Astrocyte of the spinal cord (primary cell): ENCODE data around the gene PEDS1.
A peak's percentile ranks its signal among the peaks of the same experiment; 100 is the strongest.

ENCODE experiments used
- DNase-seq: peaks from one replicate; pipeline ENCODE4 v3.0.0; 2011; ENCODE audit warnings: low read depth, low spot score
- H3K4me3 ChIP-seq: 2 replicates; pipeline ENCODE4 v1.5.1; 2011; ENCODE audit warnings: low read depth, mild to moderate bottlenecking, low read length, moderate library complexity
- in situ Hi-C: cut with HindIII; loops from 2 replicates; pipeline ENCODE4 v1.10.0; 2017; ENCODE audit warnings: low sequenced_read_pairs
- TF ChIP-seq, protein P1 (sequence below): IDR thresholded peaks from 2 replicates; pipeline ENCODE4 v1.5.1; 2012; ENCODE audit warnings: low read depth, mild to moderate bottlenecking, low read length, inconsistent platforms

Gene PEDS1

DNA sequence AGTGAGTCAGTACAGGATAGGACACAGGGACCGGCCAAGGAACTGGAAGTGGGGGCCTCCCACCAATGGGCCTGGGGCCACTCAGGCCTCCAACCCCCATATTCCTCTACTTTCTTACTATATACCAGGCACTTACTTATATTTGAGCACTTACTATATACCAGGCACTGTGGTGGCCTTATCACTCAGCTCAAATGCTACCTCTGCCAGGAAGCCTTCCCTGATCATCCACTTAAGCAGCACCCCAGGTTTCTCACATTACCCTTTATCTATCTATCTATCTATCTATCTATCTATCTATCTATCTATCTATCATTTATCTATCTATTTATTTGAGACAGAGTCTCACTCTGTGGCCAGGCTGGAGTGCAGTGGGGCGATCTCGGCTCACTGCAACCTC is 28.2 kb downstream of the PEDS1 start:
- TF ChIP-seq, protein P1, sequence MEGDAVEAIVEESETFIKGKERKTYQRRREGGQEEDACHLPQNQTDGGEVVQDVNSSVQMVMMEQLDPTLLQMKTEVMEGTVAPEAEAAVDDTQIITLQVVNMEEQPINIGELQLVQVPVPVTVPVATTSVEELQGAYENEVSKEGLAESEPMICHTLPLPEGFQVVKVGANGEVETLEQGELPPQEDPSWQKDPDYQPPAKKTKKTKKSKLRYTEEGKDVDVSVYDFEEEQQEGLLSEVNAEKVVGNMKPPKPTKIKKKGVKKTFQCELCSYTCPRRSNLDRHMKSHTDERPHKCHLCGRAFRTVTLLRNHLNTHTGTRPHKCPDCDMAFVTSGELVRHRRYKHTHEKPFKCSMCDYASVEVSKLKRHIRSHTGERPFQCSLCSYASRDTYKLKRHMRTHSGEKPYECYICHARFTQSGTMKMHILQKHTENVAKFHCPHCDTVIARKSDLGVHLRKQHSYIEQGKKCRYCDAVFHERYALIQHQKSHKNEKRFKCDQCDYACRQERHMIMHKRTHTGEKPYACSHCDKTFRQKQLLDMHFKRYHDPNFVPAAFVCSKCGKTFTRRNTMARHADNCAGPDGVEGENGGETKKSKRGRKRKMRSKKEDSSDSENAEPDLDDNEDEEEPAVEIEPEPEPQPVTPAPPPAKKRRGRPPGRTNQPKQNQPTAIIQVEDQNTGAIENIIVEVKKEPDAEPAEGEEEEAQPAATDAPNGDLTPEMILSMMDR, result no peak
- H3K4me3 ChIP-seq, result no peak overlapping the region
- DNase-seq, result no peak
- in situ Hi-C loops, result no loop called here

DNA sequence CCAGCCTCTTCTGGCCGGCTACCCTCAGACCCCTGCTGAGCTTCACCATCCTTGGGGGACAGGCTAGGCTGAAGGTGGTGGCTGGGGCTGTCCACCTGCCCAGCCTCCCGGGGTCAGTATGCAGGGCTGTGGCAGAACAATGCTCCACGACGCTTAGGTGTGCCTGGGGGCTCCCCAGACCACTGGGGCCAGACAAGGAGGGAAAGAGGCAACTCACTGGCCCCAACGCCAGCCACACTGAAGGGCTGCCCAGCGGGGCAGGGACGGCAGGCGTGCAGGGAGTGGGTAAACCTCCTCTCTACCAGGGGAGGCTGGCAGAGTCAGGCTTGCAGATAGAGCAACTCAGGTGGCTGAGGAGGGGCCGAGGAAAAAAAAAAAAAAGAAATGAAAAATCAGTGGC is 29.0 kb downstream of the PEDS1 start:
- H3K4me3 ChIP-seq, result no peak overlapping the region
- DNase-seq, result no peak
- in situ Hi-C loops, result no loop called here
- TF ChIP-seq, protein P1, result no peak

DNA sequence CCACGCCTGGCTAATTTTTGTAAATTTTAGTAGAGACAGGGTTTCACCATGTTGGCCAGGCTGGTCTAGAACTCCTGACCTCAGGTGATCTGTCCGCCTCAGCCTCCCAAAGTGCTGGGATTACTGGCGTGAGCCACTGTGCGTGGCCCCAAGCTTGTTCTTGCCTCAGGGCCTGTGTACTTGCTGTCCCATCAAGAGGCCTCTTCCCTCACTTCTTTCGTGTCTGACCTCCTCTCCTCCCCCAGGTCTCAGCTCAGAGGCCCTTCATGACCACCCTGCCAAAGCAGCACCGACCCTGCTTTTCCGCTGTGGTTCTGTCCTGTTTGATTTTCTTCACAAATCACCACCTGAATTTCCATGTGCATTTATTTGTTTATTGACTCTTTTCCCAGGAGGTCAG is 30.1 kb downstream of the PEDS1 start:
- in situ Hi-C loops, result no loop called here
- no peak overlapping the region for H3K4me3 ChIP-seq
- no peak for DNase-seq
- TF ChIP-seq, protein P1, result no peak

DNA sequence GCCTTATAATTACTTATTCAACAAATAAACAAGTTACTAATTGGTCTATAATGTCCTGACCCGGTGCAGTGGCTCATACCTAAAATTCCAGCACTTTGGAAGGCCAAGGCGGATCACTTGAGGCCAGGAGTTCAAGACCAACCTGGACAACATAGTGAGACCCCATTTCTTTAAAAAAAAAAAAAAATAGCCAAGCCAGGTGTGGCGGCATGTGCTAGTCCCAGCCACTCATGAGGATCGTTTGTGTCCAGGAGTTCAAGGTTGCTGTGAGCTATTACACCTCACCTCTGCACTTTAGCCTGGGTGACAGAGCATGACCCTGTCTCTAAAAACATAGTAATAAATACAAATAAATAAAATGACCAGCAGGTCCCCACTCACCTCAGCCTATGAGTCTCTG is 30.8 kb downstream of the PEDS1 start:
- in situ Hi-C loops, result no loop called here
- TF ChIP-seq, protein P1, result no peak
- H3K4me3 ChIP-seq, result no peak overlapping the region
- no peak for DNase-seq

DNA sequence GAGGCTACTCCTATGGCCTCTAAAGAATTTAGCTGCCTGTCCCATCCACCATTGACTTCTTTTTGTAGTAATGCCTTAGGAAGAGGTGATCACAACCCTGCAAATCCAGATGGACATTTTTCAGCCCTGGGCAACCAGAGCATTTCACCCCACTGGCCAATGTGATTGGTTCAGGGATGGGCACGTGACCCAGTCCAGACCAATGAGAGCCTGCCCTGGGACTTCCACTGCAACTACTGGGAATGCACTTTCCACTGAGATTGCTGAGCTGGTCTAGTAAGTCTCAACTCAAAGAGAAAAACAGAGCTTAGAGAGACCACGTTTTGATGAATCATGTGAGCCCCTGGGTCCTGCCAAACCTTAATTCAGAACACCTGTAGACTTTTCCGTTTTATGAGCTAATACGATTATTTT is 31.7 kb downstream of the PEDS1 start:
- no peak overlapping the region for H3K4me3 ChIP-seq
- peak; percentile 44 for DNase-seq
- in situ Hi-C loops, result no loop called here
- TF ChIP-seq, protein P1, result no peak

DNA sequence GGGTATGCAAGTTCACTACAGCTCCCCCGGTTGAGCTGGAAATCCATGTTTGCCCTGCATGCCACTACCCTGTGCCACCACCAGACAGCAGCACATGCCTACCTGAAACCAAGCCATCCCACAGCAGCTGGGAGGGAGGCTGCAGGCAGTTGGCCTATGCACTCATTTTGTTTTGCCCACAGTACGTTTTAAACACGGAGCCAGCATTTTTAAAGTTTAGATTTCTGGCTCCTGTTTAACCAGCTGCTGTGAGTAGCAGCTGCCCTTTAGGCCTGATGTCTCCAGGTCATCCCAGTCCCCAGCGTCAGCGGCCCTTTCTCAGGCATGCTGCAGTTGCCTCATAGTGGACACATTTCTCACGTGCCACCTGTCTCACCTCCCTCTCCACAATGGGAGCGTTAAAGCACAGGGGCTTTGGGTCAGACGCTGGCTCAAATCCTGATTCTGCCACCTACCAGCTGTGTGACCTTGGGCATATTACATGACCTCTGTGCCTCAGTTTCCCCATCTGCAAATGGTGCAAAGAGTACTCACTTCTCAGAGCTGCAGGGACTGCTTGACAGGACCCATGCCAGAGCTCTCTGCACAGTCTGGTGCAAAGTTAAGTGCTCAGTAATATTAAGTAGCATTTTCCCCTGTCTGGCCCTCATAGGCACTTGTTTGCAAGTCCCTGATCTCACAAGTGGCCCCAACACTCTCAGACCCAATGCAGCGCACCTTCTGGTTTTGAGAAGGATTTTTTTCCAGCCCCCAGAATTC is 32.4 kb downstream of the PEDS1 start:
- in situ Hi-C loops, result no loop called here
- peak; percentile 52 for DNase-seq
- TF ChIP-seq, protein P1, result peak; percentile 88
- no peak overlapping the region for H3K4me3 ChIP-seq
